K562 (cell line): ENCODE results near the gene DDR1. TPM values are rescaled to one million over a fixed set of nuclear protein-coding genes. Genes with fewer than 3 reads are reported as not detected.

Experiments used
- ATAC-seq: fragments of 200-7000 bp; cut with Tn5 transposase; 3 replicates; pipeline ENCODE4 v1.9.1; 2020; ENCODE audit warnings: moderate library complexity
- BruUV-seq: library from RNA; stranded (reverse); fragments of 400-500 nt; replicated peaks from 2 replicates; lab custom pipeline; 2021; lab: Mats Ljungman, UMichigan
- CTCF ChIA-PET: fragments of 300-600 bp; formaldehyde crosslinking; extraction: SDS; loops from one replicate; lab custom pipeline; 2021; ENCODE audit warnings: low intra/inter-chr PET ratio; lab: Yijun Ruan, JAX
- POLR2A ChIA-PET: fragments of 300-600, 350-650 bp; sonication (Branson Sonifier 250); formaldehyde crosslinking; extraction: SDS; loops from one replicate; lab custom pipeline; 2021; ENCODE audit warnings: antibody characterized with exemption, inconsistent platforms; lab: Yijun Ruan, JAX
- DNase-seq, 4 experiments: peaks; one replicate each; pipeline versions ENCODE4 v3.0.0 to v3.0.0-alpha.2; 2011 to 2018; ENCODE audit warnings: low spot score in 3 of 4, mixed read lengths in 3 of 4; ENCODE audit errors: extremely low read depth in 1 of 4
- FAIRE-seq: peaks from 2 replicates; lab custom pipeline; 2011; peaks lifted over from hg19 to GRCh38; lab: Jason Lieb, UNC
- H2AFZ ChIP-seq: 2 replicates; pipeline ENCODE4 v1.6.0; 2011; ENCODE audit warnings: low read depth, low read length, control low read depth, inconsistent platforms
- H3K27ac ChIP-seq: fragments of 200-600 bp; 3 replicates; pipeline ENCODE4 v1.8.0; 2011; ENCODE audit warnings: low read depth, mild to moderate bottlenecking, control low read depth, inconsistent platforms, low read length, moderate library complexity, mixed read lengths; ENCODE audit errors: extremely low read depth
- H3K27me3 ChIP-seq, 2 experiments: fragments of 300-600 bp in 1 of 2; 2 replicates in 1 of 2; 3 replicates in 1 of 2; pipeline versions ENCODE4 v1.6.0 to v1.8.0; 2011; ENCODE audit warnings: inconsistent platforms in 2 of 2, low read length in 2 of 2, mild to moderate bottlenecking in 1 of 2, mixed read lengths in 1 of 2, moderate library complexity in 1 of 2; ENCODE audit not compliant: control insufficient read depth in 2 of 2, insufficient read depth in 2 of 2
- H3K36me3 ChIP-seq: fragments of 300-600 bp; 3 replicates; pipeline ENCODE4 v1.8.0; 2011; ENCODE audit warnings: mild to moderate bottlenecking, low read length, inconsistent platforms; ENCODE audit not compliant: control insufficient read depth, insufficient read depth
- H3K4me1 ChIP-seq, 2 experiments: fragments of 200-600 bp in 1 of 2; replicated peaks in 1 of 2; 2 replicates in 1 of 2; 3 replicates in 1 of 2; pipeline versions ENCODE4 v1.5.1 to v1.8.0; 2011; ENCODE audit warnings: inconsistent platforms in 2 of 2, low read length in 2 of 2, mild to moderate bottlenecking in 1 of 2, mixed read lengths in 1 of 2, moderate library complexity in 1 of 2; ENCODE audit not compliant: control insufficient read depth in 2 of 2, insufficient read depth in 2 of 2
- H3K4me2 ChIP-seq: 2 replicates; pipeline ENCODE4 v1.6.1; 2011; ENCODE audit warnings: low read length, control low read depth, inconsistent platforms, mixed read lengths; ENCODE audit not compliant: insufficient read depth
- H3K4me3 ChIP-seq: fragments of 200-600 bp; sonication (generic), shearing (Covaris generic); 2 replicates; pipeline ENCODE4 v1.5.1; 2016; ENCODE audit warnings: control low read depth, inconsistent platforms
- H3K79me2 ChIP-seq: fragments of 200-600 bp; 3 replicates; pipeline ENCODE4 v1.8.0; 2011; ENCODE audit warnings: low read length, inconsistent platforms; ENCODE audit not compliant: control insufficient read depth, insufficient read depth
- H3K9ac ChIP-seq, 2 experiments: 2 replicates each; pipeline versions ENCODE4 v1.6.0 to v1.6.1; 2011; ENCODE audit warnings: low read depth in 2 of 2, low read length in 2 of 2, control low read depth in 1 of 2, inconsistent platforms in 1 of 2, mild to moderate bottlenecking in 1 of 2, mixed read lengths in 1 of 2; ENCODE audit not compliant: insufficient read depth in 1 of 2
- H3K9me1 ChIP-seq: one replicate; pipeline ENCODE4 v1.6.0; 2011; ENCODE audit warnings: inconsistent platforms, mild to moderate bottlenecking, low read length, moderate library complexity; ENCODE audit not compliant: control insufficient read depth, insufficient read depth
- H3K9me3 ChIP-seq: replicated peaks from 2 replicates; pipeline ENCODE4 v1.5.1; 2011; ENCODE audit warnings: low read depth, low read length, inconsistent platforms; ENCODE audit not compliant: control insufficient read depth, insufficient read depth
- H4K20me1 ChIP-seq: replicated peaks from 2 replicates; pipeline ENCODE4 v1.6.1; 2011; ENCODE audit warnings: low read length, inconsistent platforms, mixed read lengths; ENCODE audit not compliant: control insufficient read depth, insufficient read depth
- ARID1B ChIP-seq: fragments of 450-650 bp; IDR thresholded peaks from 2 replicates; pipeline ENCODE4 v1.6.1; 2016; ENCODE audit warnings: antibody characterized with exemption, mild to moderate bottlenecking, inconsistent platforms
- BRF2 ChIP-seq: IDR thresholded peaks from 3 replicates; pipeline ENCODE4 v1.6.1; 2011; ENCODE audit warnings: borderline replicate concordance, mild to moderate bottlenecking; ENCODE audit not compliant: insufficient read length, insufficient read depth
- CBX2 ChIP-seq: fragments of 200-600 bp; sonication (generic); IDR thresholded peaks from one replicate; pipeline ENCODE4 v1.6.1; 2012; ENCODE audit warnings: mild to moderate bottlenecking, low read length, inconsistent platforms; ENCODE audit not compliant: insufficient read depth, poor library complexity, severe bottlenecking
- CBX3 ChIP-seq, 2 experiments: IDR thresholded peaks; 1 replicate in 1 of 2; 2 replicates in 1 of 2; pipeline ENCODE4 v1.6.1; 2012; ENCODE audit warnings: inconsistent platforms in 2 of 2, low read length in 2 of 2, borderline replicate concordance in 1 of 2, control low read depth in 1 of 2
- MECOM ChIP-seq: fragments of 250-450 bp; sonication (Bioruptor Pico); IDR thresholded peaks from 2 replicates; pipeline ENCODE4 v1.8.0; 2022; ENCODE audit warnings: inconsistent platforms
- NONO ChIP-seq, 2 experiments: fragments of 200-400 bp in 1 of 2; fragments of 450-650 bp in 1 of 2; formaldehyde crosslinking in 1 of 2; IDR thresholded peaks; 2 replicates each; pipeline ENCODE4 v1.6.1; 2017; ENCODE audit warnings: low read depth in 2 of 2, mild to moderate bottlenecking in 2 of 2, moderate library complexity in 2 of 2, low read length in 1 of 2
- PKNOX1 ChIP-seq: fragments of 450-650 bp; IDR thresholded peaks from 2 replicates; pipeline ENCODE4 v1.6.1; 2016
- RERE ChIP-seq: sonication (generic); formaldehyde crosslinking; IDR thresholded peaks from 2 replicates; pipeline ENCODE4 v1.8.0; 2023; ENCODE audit warnings: missing genetic modification reagents, mild to moderate bottlenecking, borderline replicate concordance
- RFX1 ChIP-seq: fragments of 450-650 bp; IDR thresholded peaks from 2 replicates; pipeline ENCODE4 v1.6.1; 2016; ENCODE audit warnings: mild to moderate bottlenecking, moderate library complexity
- RHOXF2B ChIP-seq: fragments of 250-450 bp; sonication (Bioruptor Pico); conservative IDR thresholded peaks from 2 replicates; pipeline ENCODE4 v1.5.1; 2021
- SRSF9 ChIP-seq: fragments of 200-400 bp; formaldehyde crosslinking; IDR thresholded peaks from 2 replicates; pipeline ENCODE4 v1.6.1; 2017; ENCODE audit warnings: low read depth, low read length, borderline replicate concordance
- TCF3 ChIP-seq: sonication (generic); formaldehyde crosslinking; IDR thresholded peaks from 2 replicates; pipeline ENCODE4 v1.4.0; 2020; ENCODE audit warnings: mild to moderate bottlenecking, missing genetic modification reagents
- ZNF224 ChIP-seq: sonication (generic); formaldehyde crosslinking; IDR thresholded peaks from 2 replicates; pipeline ENCODE4 v1.8.0; 2022; ENCODE audit warnings: mild to moderate bottlenecking, missing genetic modification reagents
- WGBS: fragments of 100-300 bp; shearing (Covaris generic); methylation state at CpG from one replicate; pipeline ENCODE4 v1.1.6; 2016; ENCODE audit warnings: low coverage, mixed read lengths; ENCODE audit not compliant: insufficient coverage; ENCODE audit errors: missing lambda C conversion rate; 5-methylcytosine and 5-hydroxymethylcytosine counted together
- in situ Hi-C: fragments of 300-500 bp; cut with MboI; formaldehyde crosslinking; loops from 4 replicates; pipeline ENCODE4 v1.15.0; 2018; ENCODE audit warnings: inconsistent platforms, mixed read lengths
- intact Hi-C: fragments of 100-400 bp; cut with micrococcal nuclease; formaldehyde crosslinking; loops from 2 replicates; pipeline ENCODE4 v1.14.2; 2022
- polyA plus RNA-seq, 8 experiments: library from polyadenylated mRNA; depleted of rRNA in 4 of 8; stranded (reverse) in 5 of 8; unstranded in 3 of 8; fragments of >200 nt; fragmentation: Nextera tagmentation in 2 of 8; fragmentation: Illumina TruSeq in 1 of 8; extraction: Ambion mirVana in 2 of 8; extraction: Trizol in 1 of 8; gene quantifications; 2 replicates each; pipeline versions ENCODE4 v1.2.1 to v1.2.3, GENCODE V29; 2011 to 2014; ENCODE audit warnings: inconsistent platforms in 1 of 8, missing spikeins in 1 of 8
- total RNA-seq, 7 experiments: library from RNA; depleted of rRNA in 6 of 7; stranded (reverse); fragments of >200 nt in 6 of 7; fragmentation: Illumina TruSeq in 2 of 7; extraction: Trizol in 2 of 7; gene quantifications; 2 replicates each; pipeline versions ENCODE4 v1.2.1 to v1.2.3, GENCODE V29; 2011 to 2021; ENCODE audit warnings: low replicate concordance in 1 of 7

Gene DDR1
- total and polyA plus RNA-seq, 9 of the 15 experiments (the other 6 are each of a cell fraction or from before 2014, with no cell fraction given), result 1.4 to 44.6 (median 12.2) TPM

GRCh38 chr6:30845183-30845582 is 39.1 kb upstream of the DDR1 start (continued):
- TF ChIP-seq PKNOX1, result peak; percentile 97

- Histone ChIP-seq H3K9ac (no peak overlapping the region), H3K4me2 (no peak overlapping the region), H3K9me3 (peaks cover 21% of the 10 kb centered on the region), H3K27me3 (no peaks in the 10 kb centered on the region), H3K27ac (no peak overlapping the region), H3K4me3 (no peak overlapping the region), H2AFZ (peak overlapping the region; percentile 58), H3K79me2 (no peaks in the 10 kb centered on the region), H3K9me1 (peaks cover 4% of the 10 kb centered on the region), H3K4me1 (peaks cover 3 to 11% of the 10 kb centered on the region in 2 experiments; a peak in 3 of 5 replicates), H3K36me3 (no peaks in the 10 kb centered on the region), H4K20me1 (no peaks in the 10 kb centered on the region)
- intact Hi-C loops (no loop called here), in situ Hi-C loops (no loop called here)
- POLR2A ChIA-PET, result interaction anchor here (0.6 to 1.4 kb wide), 3 partner anchors 14 to 1269 kb away, joined by 4 to 5 read pairs (median 4); no protein-coding TSS in a partner anchor
- no TSS peak for BruUV-seq
- ATAC-seq (peak; percentile 20; the same call in 1 of the 3 replicates), DNase-seq (no peak), FAIRE-seq (no peak)
- WGBS, result 60% methylated on average over 10 of the region's 11 CpGs
- CTCF ChIA-PET, result no interaction called here
- TF ChIP-seq ZNF224 (CRISPR knock-in tag) (no peak), RHOXF2B (no peak), MECOM (CRISPR knock-in tag) (no peak), RERE (CRISPR knock-in tag) (no peak), RFX1 (no peak), SRSF9 (no peak), CBX2 (no peak), BRF2 (no peak), TCF3 (CRISPR knock-in tag) (no peak), ARID1B (no peak), CBX3 (IDR thresholded peaks at IDR 0.05; ENCODE audit: borderline replicate concordance in 1 of 2, low read length in 2 of 2) (no peak), NONO (IDR thresholded peaks at IDR 0.05; ENCODE audit: low read depth in 2 of 2, low read length in 1 of 2) (no peak)
These were observed 36.8 kb upstream of the DDR1 start for GRCh38 chr6:30847421-30847970.
